Measurements from ENCODE around the gene TLR10. TPM values are rescaled to one million over a fixed set of nuclear protein-coding genes. Genes with fewer than 3 reads are reported as not detected.
"Not testable (repeated sequence)": the region's sequence is repeated elsewhere in the genome, so short reads cannot be mapped to it uniquely, and the experiment has no call there.

Gene TLR10
- total RNA-seq, 1 donor from 2014 or later = not detected

- Histone ChIP-seq H3K4me3 (no peak overlapping the region), H3K4me1 (no peaks in the 10 kb centered on the region), H3K27me3 (no peaks in the 10 kb centered on the region), H3K27ac (no peak overlapping the region), H3K36me3 (no peaks in the 10 kb centered on the region), H3K9me3 (no peaks in the 10 kb centered on the region)
- no peak for TF ChIP-seq CTCF (IDR thresholded peaks at IDR 0.05)
- intact Hi-C loops (cut with DNase I) = loop anchor here (5.0 kb wide), 1 partner anchor 602 kb away; no protein-coding TSS in a partner anchor
- DNase-seq (ENCODE audit: low spot score in 2 of 2) = no peak
Observed at GRCh38 chr4:38779790-38780189, 3.0 kb downstream of the TLR10 start.

- H3K27ac ChIP-seq; intact Hi-C loops (cut with DNase I); H3K27me3 ChIP-seq; DNase-seq (ENCODE audit: low spot score in 2 of 2); H3K4me3 ChIP-seq; H3K4me1 ChIP-seq; H3K9me3 ChIP-seq; H3K36me3 ChIP-seq: not testable (repeated sequence)
Observed at GRCh38 chr4:38777925-38778324, 4.9 kb downstream of the TLR10 start.

GRCh38 chr4:38775326-38775725 is 7.5 kb downstream of the TLR10 start:
- no peak for TF ChIP-seq CTCF (IDR thresholded peaks at IDR 0.05)
- no peaks in the 10 kb centered on the region for H3K27me3 ChIP-seq
- DNase-seq (ENCODE audit: low spot score in 2 of 2) = no peak
- no peaks in the 10 kb centered on the region for H3K9me3 ChIP-seq
- no peaks in the 10 kb centered on the region for H3K4me1 ChIP-seq
- intact Hi-C loops (cut with DNase I) = no loop called here
- H3K4me3 ChIP-seq = no peak overlapping the region
- H3K36me3 ChIP-seq = no peaks in the 10 kb centered on the region
- no peak overlapping the region for H3K27ac ChIP-seq

- intact Hi-C loops (cut with DNase I) = no loop called here
- no peaks in the 10 kb centered on the region for H3K36me3 ChIP-seq
- TF ChIP-seq CTCF (IDR thresholded peaks at IDR 0.05) = no peak
- no peak overlapping the region for H3K4me3 ChIP-seq
- no peaks in the 10 kb centered on the region for H3K9me3 ChIP-seq
- no peaks in the 10 kb centered on the region for H3K4me1 ChIP-seq
- H3K27me3 ChIP-seq = no peaks in the 10 kb centered on the region
- no peak for DNase-seq (ENCODE audit: low spot score in 2 of 2)
- no peak overlapping the region for H3K27ac ChIP-seq
Observed at GRCh38 chr4:38774181-38774955, 8.4 kb downstream of the TLR10 start.

- H3K4me1 ChIP-seq; intact Hi-C loops (cut with DNase I); H3K4me3 ChIP-seq; H3K27ac ChIP-seq; H3K36me3 ChIP-seq; H3K9me3 ChIP-seq; DNase-seq (ENCODE audit: low spot score in 2 of 2); H3K27me3 ChIP-seq: not testable (repeated sequence)
Observed at GRCh38 chr4:38770281-38770680, 12.5 kb downstream of the TLR10 start.

- intact Hi-C loops (cut with DNase I) = no loop called here
- no peak for DNase-seq (ENCODE audit: low spot score in 2 of 2)
- Histone ChIP-seq H3K27ac (no peak overlapping the region), H3K9me3 (no peaks in the 10 kb centered on the region), H3K4me1 (no peaks in the 10 kb centered on the region), H3K36me3 (no peaks in the 10 kb centered on the region), H3K27me3 (no peaks in the 10 kb centered on the region), H3K4me3 (no peak overlapping the region)
- TF ChIP-seq CTCF (IDR thresholded peaks at IDR 0.05) = no peak
Observed at GRCh38 chr4:38769857-38770256, 12.9 kb downstream of the TLR10 start.

- no peak overlapping the region for H3K27ac ChIP-seq
- no peak for TF ChIP-seq CTCF (IDR thresholded peaks at IDR 0.05)
- no peaks in the 10 kb centered on the region for H3K27me3 ChIP-seq
- no peaks in the 10 kb centered on the region for H3K36me3 ChIP-seq
- H3K9me3 ChIP-seq = no peaks in the 10 kb centered on the region
- intact Hi-C loops (cut with DNase I) = no loop called here
- no peak for DNase-seq (ENCODE audit: low spot score in 2 of 2)
- no peak overlapping the region for H3K4me3 ChIP-seq
- H3K4me1 ChIP-seq = no peaks in the 10 kb centered on the region
Observed at GRCh38 chr4:38769441-38769840, 13.3 kb downstream of the TLR10 start.

Measured in ascending aorta (tissue), 2 donors.